ENCODE results near the gene CNN1. TPM values are rescaled to one million over a fixed set of nuclear protein-coding genes. Genes with fewer than 3 reads are reported as not detected.
"Not testable (repeated sequence)": the region's sequence is repeated elsewhere in the genome, so short reads cannot be mapped to it uniquely, and the experiment has no call there.

CNN1 gene
- total and polyA plus RNA-seq, 2 experiments from 2014 or later: 12.1 to 12.6 TPM

- H3K4me3 ChIP-seq: no peak overlapping the region
- no peak overlapping the region for H2AFZ ChIP-seq
- no peak overlapping the region for H3K4me2 ChIP-seq
- H3K79me2 ChIP-seq: no peaks in the 10 kb centered on the region
- no peak for TF ChIP-seq CTCF (IDR thresholded peaks at IDR 0.05; ENCODE audit: poor library complexity)
- TF ChIP-seq EZH2 (IDR thresholded peaks at IDR 0.05; ENCODE audit: borderline replicate concordance): no peak
- no peaks in the 10 kb centered on the region for H3K9me3 ChIP-seq (ENCODE audit: low read depth)
- H3K9me2 ChIP-seq (replicated peaks; ENCODE audit: insufficient read depth): no peaks in the 10 kb centered on the region
- H3K27me3 ChIP-seq: no peaks in the 10 kb centered on the region
- H3K4me1 ChIP-seq (ENCODE audit: insufficient read depth): no peaks in the 10 kb centered on the region
- no peaks in the 10 kb centered on the region for H3K36me3 ChIP-seq (replicated peaks; ENCODE audit: insufficient read depth, low read depth)
- H4K20me1 ChIP-seq (ENCODE audit: insufficient read depth, poor library complexity, severe bottlenecking): no peaks in the 10 kb centered on the region
- 68% methylated on average over 4 of the region's 5 CpGs for WGBS (ENCODE audit: low lambda C conversion rate, missing lambda C conversion rate)
- DNase-seq (ENCODE audit: low spot score): no peak
- no peak overlapping the region for H3K27ac ChIP-seq
Observed at GRCh38 chr19:11570039-11570462, 31.4 kb downstream of the CNN1 start.

GRCh38 chr19:11573354-11573753 is 34.7 kb downstream of the CNN1 start:
- DNase-seq (ENCODE audit: low spot score); H3K4me3 ChIP-seq; H3K4me1 ChIP-seq (ENCODE audit: insufficient read depth); H3K79me2 ChIP-seq; H2AFZ ChIP-seq; H4K20me1 ChIP-seq (ENCODE audit: insufficient read depth, poor library complexity, severe bottlenecking); H3K9me3 ChIP-seq (ENCODE audit: low read depth); H3K36me3 ChIP-seq (replicated peaks; ENCODE audit: insufficient read depth, low read depth); H3K4me2 ChIP-seq; H3K9me2 ChIP-seq (replicated peaks; ENCODE audit: insufficient read depth); H3K27ac ChIP-seq; H3K27me3 ChIP-seq: not testable (repeated sequence)
- WGBS (ENCODE audit: low lambda C conversion rate, missing lambda C conversion rate): 91% methylated on average over 6 of the region's 6 CpGs

- DNase-seq (ENCODE audit: low spot score): not testable (repeated sequence)
Observed at GRCh38 chr19:11573763-11574162, 35.1 kb downstream of the CNN1 start.

GRCh38 chr19:11574689-11575088 is 36.0 kb downstream of the CNN1 start:
- 94% methylated on average over 9 of the region's 9 CpGs for WGBS (ENCODE audit: low lambda C conversion rate, missing lambda C conversion rate)
- no peaks in the 10 kb centered on the region for H3K9me3 ChIP-seq (ENCODE audit: low read depth)
- H3K9me2 ChIP-seq (replicated peaks; ENCODE audit: insufficient read depth): no peaks in the 10 kb centered on the region
- H3K36me3 ChIP-seq (replicated peaks; ENCODE audit: insufficient read depth, low read depth): no peaks in the 10 kb centered on the region
- no peak overlapping the region for H3K4me3 ChIP-seq
- TF ChIP-seq EZH2 (IDR thresholded peaks at IDR 0.05; ENCODE audit: borderline replicate concordance) (no peak), EZH2phosphoT487 (IDR thresholded peaks at IDR 0.05; ENCODE audit: low read depth, severe bottlenecking, unreplicated experiment) (no peak), CTCF (IDR thresholded peaks at IDR 0.05; ENCODE audit: poor library complexity) (no peak)
- H3K4me2 ChIP-seq: no peak overlapping the region
- no peaks in the 10 kb centered on the region for H3K27me3 ChIP-seq
- no peak overlapping the region for H3K27ac ChIP-seq
- no peaks in the 10 kb centered on the region for H3K79me2 ChIP-seq
- H2AFZ ChIP-seq: no peak overlapping the region
- no peaks in the 10 kb centered on the region for H4K20me1 ChIP-seq (ENCODE audit: insufficient read depth, poor library complexity, severe bottlenecking)
- no peak for DNase-seq (ENCODE audit: low spot score)
- H3K4me1 ChIP-seq (ENCODE audit: insufficient read depth): no peaks in the 10 kb centered on the region

More at GRCh38 chr19:11573763-11574162, 35.1 kb downstream of the CNN1 start:
- not testable (repeated sequence) for H2AFZ ChIP-seq; H3K4me3 ChIP-seq; H3K4me2 ChIP-seq; H3K79me2 ChIP-seq; H3K9me3 ChIP-seq (ENCODE audit: low read depth); H3K36me3 ChIP-seq (replicated peaks; ENCODE audit: insufficient read depth, low read depth); H3K27ac ChIP-seq; H3K27me3 ChIP-seq; H4K20me1 ChIP-seq (ENCODE audit: insufficient read depth, poor library complexity, severe bottlenecking); H3K9me2 ChIP-seq (replicated peaks; ENCODE audit: insufficient read depth); H3K4me1 ChIP-seq (ENCODE audit: insufficient read depth)
- 84% methylated on average over 4 of the region's 4 CpGs for WGBS (ENCODE audit: low lambda C conversion rate, missing lambda C conversion rate)

- TF ChIP-seq EZH2phosphoT487 (IDR thresholded peaks at IDR 0.05; ENCODE audit: low read depth, severe bottlenecking, unreplicated experiment) (no peak), CTCF (IDR thresholded peaks at IDR 0.05; ENCODE audit: poor library complexity) (no peak), EZH2 (IDR thresholded peaks at IDR 0.05; ENCODE audit: borderline replicate concordance) (no peak)
- WGBS (ENCODE audit: low lambda C conversion rate, missing lambda C conversion rate): 91% methylated on average over 15 of the region's 15 CpGs
- Histone ChIP-seq H3K36me3 (replicated peaks; ENCODE audit: insufficient read depth, low read depth) (no peaks in the 10 kb centered on the region), H3K4me2 (no peak overlapping the region), H3K4me3 (no peak overlapping the region), H3K27me3 (no peaks in the 10 kb centered on the region), H4K20me1 (ENCODE audit: insufficient read depth, poor library complexity, severe bottlenecking) (no peaks in the 10 kb centered on the region), H3K79me2 (no peaks in the 10 kb centered on the region), H3K9me2 (replicated peaks; ENCODE audit: insufficient read depth) (no peaks in the 10 kb centered on the region), H3K27ac (no peak overlapping the region), H2AFZ (no peak overlapping the region), H3K4me1 (ENCODE audit: insufficient read depth) (no peaks in the 10 kb centered on the region), H3K9me3 (ENCODE audit: low read depth) (no peaks in the 10 kb centered on the region)
- no peak for DNase-seq (ENCODE audit: low spot score)
Observed at GRCh38 chr19:11576227-11576626, 37.6 kb downstream of the CNN1 start.
